ENCODE measurements around the gene TGFBR3L. TPM values are rescaled to one million over a fixed set of nuclear protein-coding genes. Genes with fewer than 3 reads are reported as not detected.
A peak's percentile ranks its signal among the peaks of the same experiment; 100 is the strongest.

Gene TGFBR3L
- total RNA-seq, 2 donors from 2014 or later: 7.4 to 9.7 TPM

GRCh38 chr19:7961920-7962626 is 47.4 kb downstream of the TGFBR3L start:
- Mint-ChIP-seq H3K27me3 (ENCODE audit: low read depth) (no peaks in the 10 kb centered on the region), H3K27ac (no peak overlapping the region), H3K4me1 (ENCODE audit: low read depth) (peaks cover 1% of the 10 kb centered on the region), H3K4me3 (no peak overlapping the region), H3K36me3 (ENCODE audit: insufficient read depth in 2 of 2) (peaks cover 3 to 9% of the 10 kb centered on the region in 2 donors), H3K9me3 (no peaks in the 10 kb centered on the region)
- DNase-seq (no peak), ATAC-seq (replicated peaks in 1 of 2) (no peak)

DNA sequence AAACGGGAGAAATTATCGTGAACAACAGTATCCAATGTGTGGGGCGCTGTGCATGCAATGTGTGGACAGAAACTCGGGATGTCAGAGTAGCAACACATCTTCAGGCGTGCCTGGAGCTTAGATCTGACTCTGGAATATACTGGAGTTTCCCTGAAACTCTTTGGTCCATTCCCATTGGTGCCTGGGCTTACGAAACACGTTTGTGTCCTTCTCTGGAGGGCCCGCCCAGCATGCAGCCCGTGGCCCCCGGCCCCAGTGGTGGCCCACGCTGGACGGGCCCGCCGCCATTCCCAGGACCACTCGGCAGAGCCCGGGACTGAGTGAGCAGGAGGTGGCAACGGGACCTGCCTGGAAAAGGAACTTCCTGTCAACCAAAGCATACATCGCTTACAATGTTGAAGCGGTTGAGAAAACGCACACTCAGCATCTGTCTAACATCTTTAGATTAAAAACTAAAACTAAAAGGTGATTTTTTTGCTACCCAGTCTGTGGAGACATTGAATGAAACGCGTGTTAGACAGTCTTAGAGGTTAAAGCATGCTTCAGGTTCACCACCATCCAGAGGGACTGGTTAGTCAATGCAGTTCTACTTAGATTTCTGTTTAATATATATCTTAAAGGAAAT is 48.1 kb downstream of the TGFBR3L start:
- Mint-ChIP-seq H3K27me3 (ENCODE audit: low read depth) (no peaks in the 10 kb centered on the region), H3K9me3 (no peaks in the 10 kb centered on the region), H3K4me3 (no peak overlapping the region), H3K36me3 (ENCODE audit: insufficient read depth in 2 of 2) (peaks cover 3 to 9% of the 10 kb centered on the region in 2 donors), H3K4me1 (ENCODE audit: low read depth) (no peaks in the 10 kb centered on the region), H3K27ac (no peak overlapping the region)
- DNase-seq (no peak), ATAC-seq (replicated peaks in 1 of 2) (no peak)

DNA sequence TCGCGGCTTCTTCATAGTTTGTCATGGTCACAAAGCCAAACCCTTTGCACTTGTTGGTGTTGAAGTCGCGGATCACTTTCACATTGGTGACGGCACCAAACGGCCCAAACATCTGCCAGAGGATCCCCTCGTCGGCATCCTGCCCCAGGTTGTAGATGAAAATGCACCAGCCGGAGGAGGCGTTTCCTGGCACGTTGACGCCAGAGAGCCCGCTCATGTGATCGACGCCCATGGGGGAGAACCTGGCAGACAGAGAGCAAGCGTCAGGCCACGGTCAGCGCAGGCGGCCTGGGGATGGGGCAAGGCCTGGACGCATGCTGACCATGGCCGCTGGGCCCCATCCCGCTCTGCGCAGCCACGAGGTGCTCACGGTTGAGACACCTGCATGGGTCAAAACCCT is 48.9 kb downstream of the TGFBR3L start:
- no peak overlapping the region for H3K27ac Mint-ChIP-seq
- H3K27me3 Mint-ChIP-seq (ENCODE audit: low read depth): no peaks in the 10 kb centered on the region
- peaks cover 3 to 9% of the 10 kb centered on the region in 2 donors for H3K36me3 Mint-ChIP-seq (ENCODE audit: insufficient read depth in 2 of 2)
- H3K4me1 Mint-ChIP-seq (ENCODE audit: low read depth): no peaks in the 10 kb centered on the region
- no peaks in the 10 kb centered on the region for H3K9me3 Mint-ChIP-seq
- DNase-seq: no peak
- ATAC-seq (replicated peaks in 1 of 2): no peak
- H3K4me3 Mint-ChIP-seq: no peak overlapping the region

DNA sequence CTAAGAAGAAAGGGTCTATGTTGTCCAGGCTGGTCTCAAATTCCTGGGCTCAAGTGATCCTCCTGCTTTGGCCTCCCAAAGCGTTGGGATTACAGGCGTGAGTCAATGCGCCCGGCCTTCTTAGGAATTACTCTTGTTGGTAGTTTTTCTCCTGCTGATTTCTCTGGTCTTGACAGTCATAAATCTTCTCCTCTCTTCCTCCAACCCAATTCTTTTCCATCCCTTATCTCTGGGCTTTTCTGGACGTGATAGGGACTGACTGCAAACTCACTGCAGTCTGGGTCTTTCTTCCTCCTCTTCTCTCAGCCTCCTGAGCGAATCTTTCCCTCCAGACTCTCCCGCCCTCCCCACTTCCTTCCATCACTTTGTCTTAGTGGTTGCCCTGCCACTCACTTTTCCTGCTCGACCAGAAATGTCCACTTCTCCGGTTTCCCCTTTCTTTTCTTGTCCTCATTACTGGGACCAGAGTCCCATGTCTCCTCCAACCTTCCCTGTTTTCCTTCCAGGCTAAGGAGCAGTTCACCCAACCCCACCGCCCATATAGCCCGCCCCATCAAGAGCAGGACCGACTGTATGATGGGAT is 50.7 kb downstream of the TGFBR3L start:
- DNase-seq (no peak), ATAC-seq (replicated peaks in 1 of 2) (no peak)
- no peaks in the 10 kb centered on the region for H3K27me3 Mint-ChIP-seq (ENCODE audit: low read depth)
- H3K36me3 Mint-ChIP-seq (ENCODE audit: insufficient read depth in 2 of 2): peaks cover 3 to 9% of the 10 kb centered on the region in 2 donors
- peak overlapping the region; percentile 5 for H3K27ac Mint-ChIP-seq
- H3K4me3 Mint-ChIP-seq: no peak overlapping the region
- H3K4me1 Mint-ChIP-seq (ENCODE audit: low read depth): no peaks in the 10 kb centered on the region
- H3K9me3 Mint-ChIP-seq: no peaks in the 10 kb centered on the region

GRCh38 chr19:7965921-7966665 is 51.5 kb downstream of the TGFBR3L start:
- ATAC-seq (replicated peaks in 1 of 2) (no peak), DNase-seq (no peak)
- Mint-ChIP-seq H3K27me3 (ENCODE audit: low read depth) (no peaks in the 10 kb centered on the region), H3K4me1 (ENCODE audit: low read depth) (no peaks in the 10 kb centered on the region), H3K4me3 (no peak overlapping the region), H3K27ac (no peak overlapping the region), H3K36me3 (ENCODE audit: insufficient read depth in 2 of 2) (peaks cover 3 to 9% of the 10 kb centered on the region in 2 donors), H3K9me3 (no peaks in the 10 kb centered on the region)

DNA sequence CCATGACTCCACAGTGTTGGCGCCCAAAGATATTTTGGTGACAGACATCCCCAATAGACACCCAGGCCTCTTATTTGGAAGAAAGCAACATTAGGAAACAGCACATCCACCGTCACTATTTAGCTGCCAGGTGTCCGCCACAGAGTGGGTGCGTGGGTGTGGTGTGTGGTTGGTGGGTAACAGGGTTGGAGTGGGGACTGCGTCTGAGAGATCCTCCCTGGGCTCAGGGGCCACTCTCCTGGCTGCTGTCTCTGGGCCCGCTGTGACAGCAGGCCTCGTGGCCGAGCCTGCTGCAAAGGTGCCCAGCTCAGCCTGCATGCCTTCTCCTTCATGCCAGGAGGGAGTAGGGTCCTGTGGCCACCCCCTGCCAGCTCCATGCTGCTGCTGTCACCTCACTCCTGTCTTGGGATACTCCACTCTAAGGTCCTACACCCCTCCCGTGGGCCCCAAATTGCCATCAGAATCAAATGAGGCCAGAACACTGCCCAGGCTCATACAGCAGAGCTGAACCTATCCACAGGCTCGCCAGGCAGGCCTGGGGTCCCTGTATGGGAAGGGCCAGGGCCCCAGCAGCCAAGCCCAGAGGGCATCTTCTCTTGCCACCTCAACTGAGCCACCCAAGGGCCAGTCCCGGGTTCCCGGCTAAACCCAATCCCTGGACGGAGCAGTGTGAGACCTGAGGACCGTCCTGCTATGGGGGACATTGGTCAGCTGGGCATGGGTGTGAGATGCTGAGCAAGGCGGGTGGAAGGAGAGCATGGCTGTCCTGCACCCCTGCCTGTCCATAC is 53.6 kb downstream of the TGFBR3L start:
- ATAC-seq (replicated peaks in 1 of 2) (no peak), DNase-seq (no peak)
- Mint-ChIP-seq H3K9me3 (no peaks in the 10 kb centered on the region), H3K27me3 (ENCODE audit: low read depth) (no peaks in the 10 kb centered on the region), H3K4me3 (no peak overlapping the region), H3K36me3 (ENCODE audit: insufficient read depth in 2 of 2) (peaks cover 3 to 5% of the 10 kb centered on the region in 2 donors), H3K27ac (no peak overlapping the region), H3K4me1 (ENCODE audit: low read depth) (no peaks in the 10 kb centered on the region)

Other genes with a start within 250 kb of the TGFBR3L start
- not detected for gene RETN, start 245.8 kb upstream of the TGFBR3L start, total RNA-seq
- gene MCEMP1, start 237.7 kb upstream of the TGFBR3L start, total RNA-seq: not detected
- 10 to 100 TPM; 73.0 to 78.2 TPM for gene TRAPPC5, start 234.0 kb upstream of the TGFBR3L start, total RNA-seq
- 1 to 10 TPM; 2.3 to 7.7 TPM for gene FCER2, start 212.7 kb upstream of the TGFBR3L start, total RNA-seq
- gene CLEC4G, start 182.7 kb upstream of the TGFBR3L start, total RNA-seq: not detected
- not detected for gene CD209, start 167.3 kb upstream of the TGFBR3L start, total RNA-seq
- gene CLEC4M, start 151.6 kb upstream of the TGFBR3L start, total RNA-seq: not detected
- 10 to 100 TPM in 1 of 2 donors, 1 to 10 TPM in 1; 7.8 to 10.4 TPM for gene EVI5L, start 84.6 kb upstream of the TGFBR3L start, total RNA-seq
- gene PRR36, start 40.4 kb upstream of the TGFBR3L start, total RNA-seq: under 1 TPM; 0.63 to 0.96 TPM
- not detected for gene LRRC8E, start 26.3 kb upstream of the TGFBR3L start, total RNA-seq
- gene MAP2K7, start 11.0 kb upstream of the TGFBR3L start, total RNA-seq: 10 to 100 TPM; 40.2 to 40.3 TPM
- gene SNAPC2, start 5.5 kb downstream of the TGFBR3L start, total RNA-seq: 10 to 100 TPM; 23.7 to 25.5 TPM
- under 1 TPM; 0.50 to 0.63 TPM for gene CTXN1, start 11.3 kb downstream of the TGFBR3L start, total RNA-seq
- 100 to 1,000 TPM in 1 of 2 donors, 10 to 100 TPM in 1; 91.2 to 112 TPM for gene TIMM44, start 28.8 kb downstream of the TGFBR3L start, total RNA-seq
- 100 to 1,000 TPM in 1 of 2 donors, 10 to 100 TPM in 1; 90.5 to 115 TPM for gene ELAVL1, start 90.8 kb downstream of the TGFBR3L start, total RNA-seq
- gene CCL25, start 137.9 kb downstream of the TGFBR3L start, total RNA-seq: under 1 TPM in 1 of 2 donors, not detected in 1; 0.60 TPM
- gene FBN3, start 234.8 kb downstream of the TGFBR3L start, total RNA-seq: not detected

Data from activated T-cell treated with anti-CD3 and anti-CD28 coated beads, Interleukin-2, amount 50 U/mL, for 72 hours (primary cell).